HepG2 (cell line): ENCODE measurements around the gene OSBPL5. TPM values are rescaled to one million over a fixed set of nuclear protein-coding genes. Genes with fewer than 3 reads are reported as not detected.
A peak's percentile ranks its signal among the peaks of the same experiment; 100 is the strongest.

ENCODE experiments used
- ATAC-seq: fragments of 200-7000 bp; cut with Tn5 transposase; 3 replicates; pipeline ENCODE4 v1.9.1; 2020; ENCODE audit warnings: mild to moderate bottlenecking, moderate library complexity
- BruUV-seq: library from RNA; stranded (reverse); fragments of 400-500 nt; replicated peaks from 2 replicates; lab custom pipeline; 2021; lab: Mats Ljungman, UMichigan
- CTCF ChIA-PET: fragments of 300-600 bp; formaldehyde crosslinking; extraction: SDS; loops from one replicate; lab custom pipeline; 2021; ENCODE audit warnings: low total read pairs, inconsistent platforms, low intra/inter-chr PET ratio; lab: Yijun Ruan, JAX
- POLR2A ChIA-PET: fragments of 350-600 bp; sonication (Branson Sonifier 250); formaldehyde crosslinking; loops from one replicate; lab custom pipeline; 2020; ENCODE audit warnings: antibody characterized with exemption, inconsistent platforms; lab: Yijun Ruan, JAX
- DNase-seq: peaks from one replicate; pipeline ENCODE4 v3.0.0-alpha.2; 2015; ENCODE audit warnings: low spot score
- FAIRE-seq: peaks from 3 replicates; lab custom pipeline; 2011; peaks lifted over from hg19 to GRCh38; lab: Jason Lieb, UNC
- H2AFZ ChIP-seq: one replicate; pipeline ENCODE4 v1.6.1; 2011; ENCODE audit warnings: low read length, inconsistent platforms
- H3K27ac ChIP-seq: fragments of 300-600 bp; 3 replicates; pipeline ENCODE4 v1.8.0; 2011; ENCODE audit warnings: mixed run types, mild to moderate bottlenecking, mixed read lengths, low read length, inconsistent platforms; ENCODE audit not compliant: insufficient read depth; ENCODE audit errors: extremely low read length
- H3K27me3 ChIP-seq, 2 experiments: fragments of 200-600 bp in 1 of 2; 2 replicates in 1 of 2; 3 replicates in 1 of 2; pipeline versions ENCODE4 v1.6.0 to v1.8.0; 2011; ENCODE audit warnings: low read length in 2 of 2, mild to moderate bottlenecking in 2 of 2, moderate library complexity in 2 of 2, inconsistent platforms in 1 of 2; ENCODE audit not compliant: insufficient read depth in 2 of 2, control insufficient read depth in 1 of 2
- H3K36me3 ChIP-seq, 2 experiments: fragments of 200-600 bp in 1 of 2; replicated peaks in 1 of 2; 2 replicates in 1 of 2; 3 replicates in 1 of 2; pipeline versions ENCODE4 v1.5.1 to v1.8.0; 2011; ENCODE audit warnings: low read length in 2 of 2, inconsistent platforms in 1 of 2; ENCODE audit not compliant: insufficient read depth in 2 of 2, control insufficient read depth in 1 of 2
- H3K4me1 ChIP-seq: 2 replicates; pipeline ENCODE4 v1.5.1; 2012; ENCODE audit warnings: low read length, inconsistent platforms; ENCODE audit not compliant: insufficient read depth
- H3K4me2 ChIP-seq: 2 replicates; pipeline ENCODE4 v1.6.0; 2011; ENCODE audit warnings: low read depth, low read length, inconsistent platforms
- H3K4me3 ChIP-seq, 3 experiments: fragments of 200-600 bp in 1 of 3; sonication (generic), shearing (Covaris generic) in 1 of 3; replicated peaks in 1 of 3; 2 replicates each; pipeline ENCODE4 v1.5.1; 2011 to 2016; ENCODE audit warnings: low read length in 3 of 3, inconsistent platforms in 2 of 3, low read depth in 2 of 3, mild to moderate bottlenecking in 2 of 3, control low read depth in 1 of 3, mixed read lengths in 1 of 3; ENCODE audit not compliant: insufficient read depth in 1 of 3
- H3K79me2 ChIP-seq: one replicate; pipeline ENCODE4 v1.6.1; 2011; ENCODE audit warnings: low read length, inconsistent platforms; ENCODE audit not compliant: insufficient read depth
- H3K9ac ChIP-seq: 2 replicates; pipeline ENCODE4 v1.6.0; 2011; ENCODE audit warnings: mild to moderate bottlenecking, low read depth, low read length, inconsistent platforms; ENCODE audit not compliant: insufficient read depth
- H3K9me3 ChIP-seq: 2 replicates; pipeline ENCODE4 v1.5.1; 2012; ENCODE audit warnings: mild to moderate bottlenecking, low read length
- H4K20me1 ChIP-seq: 2 replicates; pipeline ENCODE4 v1.6.0; 2011; ENCODE audit warnings: inconsistent platforms, mild to moderate bottlenecking, low read length, moderate library complexity; ENCODE audit not compliant: insufficient read depth
- EZH2 ChIP-seq: conservative IDR thresholded peaks from 2 replicates; pipeline ENCODE4 v1.6.1; 2012; ENCODE audit warnings: mild to moderate bottlenecking, low read depth, low read length, moderate library complexity
- HOXA9 ChIP-seq: sonication (generic); formaldehyde crosslinking; IDR thresholded peaks from 2 replicates; pipeline ENCODE4 v1.8.1; 2022; ENCODE audit warnings: missing genetic modification reagents, mild to moderate bottlenecking, moderate library complexity, borderline replicate concordance
- PHF20 ChIP-seq: sonication (generic); formaldehyde crosslinking; IDR thresholded peaks from 2 replicates; pipeline ENCODE4 v1.5.0; 2020; ENCODE audit warnings: mild to moderate bottlenecking, missing genetic modification reagents
- TMF1 ChIP-seq: sonication (generic); formaldehyde crosslinking; IDR thresholded peaks from 2 replicates; pipeline ENCODE4 v1.8.1; 2022; ENCODE audit warnings: low read depth, missing genetic modification reagents
- ZNF276 ChIP-seq: sonication (generic); formaldehyde crosslinking; IDR thresholded peaks from 2 replicates; pipeline ENCODE4 v1.4.0; 2020; ENCODE audit warnings: mild to moderate bottlenecking, low read depth, missing genetic modification reagents
- WGBS: methylation state at CpG from one replicate; pipeline ENCODE4 v1.1.6; 2017; ENCODE audit warnings: low lambda C conversion rate; 5-methylcytosine and 5-hydroxymethylcytosine counted together
- in situ Hi-C: cut with HindIII; loops from 2 replicates; pipeline ENCODE4 v1.10.0; 2017; ENCODE audit warnings: low pct_unique_long_range_greater_than_20kb; ENCODE audit not compliant: extremely low pct_ligation_motif_present
- intact Hi-C: fragments of 100-400 bp; cut with micrococcal nuclease; formaldehyde crosslinking; loops from one replicate; pipeline ENCODE4 v1.10.0; 2022; ENCODE audit not compliant: unreplicated experiment
- polyA plus RNA-seq, 8 experiments: library from polyadenylated mRNA; depleted of rRNA in 3 of 8; stranded (reverse) in 7 of 8; unstranded in 1 of 8; fragments of >200 nt; fragmentation: Illumina TruSeq in 4 of 8; extraction: Trizol in 4 of 8; gene quantifications; 2 replicates each; pipeline versions ENCODE4 v1.2.1 to v1.2.3, GENCODE V29; 2011 to 2016; ENCODE audit warnings: low read depth in 4 of 8, missing spikeins in 1 of 8, mixed read lengths in 1 of 8; ENCODE audit not compliant: insufficient read depth in 1 of 8
- total RNA-seq, 5 experiments: library from RNA; depleted of rRNA; stranded (reverse); fragments of >200 nt; fragmentation: Illumina TruSeq; extraction: Trizol; gene quantifications; 2 replicates each; pipeline ENCODE4 v1.2.3, GENCODE V29; 2016; ENCODE audit warnings: low read depth in 1 of 5
- TF ChIP-seq, protein P1 (sequence below): IDR thresholded peaks from 2 replicates; pipeline ENCODE4 v1.6.1; 2012; ENCODE audit warnings: low read depth, low read length, improper control_type of control experiment

The OSBPL5 gene
- total and polyA plus RNA-seq, 2 of the 13 experiments (the other 11 are each of a cell fraction or from before 2014, with no cell fraction given), result not detected

GRCh38 chr11:3165916-3166267, 782 bp upstream of the OSBPL5 start:
- FAIRE-seq, result no peak
- CTCF ChIA-PET, result no interaction called here
- no peaks in the 10 kb centered on the region for H3K9me3 ChIP-seq
- TF ChIP-seq ZNF276 (CRISPR knock-in tag) (no peak), PHF20 (CRISPR knock-in tag) (no peak), HOXA9 (CRISPR knock-in tag) (no peak), TMF1 (CRISPR knock-in tag) (no peak)
- TF ChIP-seq, all 625 proteins: peak for 0
- H3K36me3 ChIP-seq, result no peaks in the 10 kb centered on the region
- POLR2A ChIA-PET, result no interaction called here
- H3K79me2 ChIP-seq, result no peaks in the 10 kb centered on the region
- intact Hi-C loops (no loop called here), in situ Hi-C loops (no loop called here)
- DNase-seq (no peak), ATAC-seq (no peak)
- no peak overlapping the region for H2AFZ ChIP-seq
- peaks cover 3% of the 10 kb centered on the region; the same call in 1 of the 2 replicates for H4K20me1 ChIP-seq
- H3K4me1 ChIP-seq, result no peaks in the 10 kb centered on the region
- no TSS peak for BruUV-seq
- H3K27ac ChIP-seq, result no peak overlapping the region
- H3K9ac ChIP-seq, result no peak overlapping the region
- peaks cover 23 to 90% of the 10 kb centered on the region in 2 experiments for H3K27me3 ChIP-seq
- no peak overlapping the region for H3K4me2 ChIP-seq
- no peak overlapping the region for H3K4me3 ChIP-seq
- 37% methylated on average over 5 of the region's 5 CpGs for WGBS

DNA sequence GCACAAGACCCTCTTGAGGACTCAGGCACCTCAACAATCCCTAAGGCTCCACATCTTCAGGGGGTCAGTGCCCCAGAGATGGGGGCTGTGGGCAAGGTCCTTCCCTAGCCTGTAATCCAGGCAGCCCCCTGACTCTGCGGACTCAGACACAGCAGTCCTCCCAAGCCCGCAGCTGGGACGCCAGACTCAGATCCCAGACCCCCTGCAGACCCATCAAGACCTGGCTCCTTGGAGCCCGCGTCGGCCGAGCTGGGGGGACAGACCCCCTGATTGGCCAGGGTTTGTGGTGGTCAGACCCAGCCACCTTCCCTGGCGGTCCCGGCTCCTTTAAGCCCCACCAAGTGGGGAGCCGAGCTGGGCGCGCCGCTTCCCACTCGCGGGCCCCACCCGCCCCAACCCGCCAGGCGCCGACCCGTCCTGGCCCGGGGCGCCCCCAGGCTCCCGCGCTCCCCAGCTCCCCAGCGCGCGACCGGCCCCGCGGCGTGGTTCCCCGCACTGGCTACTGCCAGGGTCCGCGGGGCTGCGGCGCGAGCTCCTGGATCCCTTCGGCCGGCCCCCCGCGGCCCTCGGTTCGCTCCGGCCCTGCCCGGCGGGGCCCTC, 458 bp downstream of the OSBPL5 start:
- ATAC-seq (no peak), DNase-seq (no peak), FAIRE-seq (no peak)
- no TSS peak for BruUV-seq
- Histone ChIP-seq H3K27ac (no peak overlapping the region), H3K9ac (no peak overlapping the region), H4K20me1 (peaks cover 3% of the 10 kb centered on the region; the same call in 1 of the 2 replicates), H3K36me3 (no peaks in the 10 kb centered on the region), H3K4me1 (no peaks in the 10 kb centered on the region), H3K79me2 (no peaks in the 10 kb centered on the region), H3K9me3 (no peaks in the 10 kb centered on the region), H2AFZ (no peak overlapping the region), H3K4me3 (no peak overlapping the region), H3K27me3 (peaks cover 23 to 88% of the 10 kb centered on the region in 2 experiments), H3K4me2 (no peak overlapping the region)
- ChIA-PET CTCF (no interaction called here), POLR2A (no interaction called here)
- intact Hi-C loops (no loop called here), in situ Hi-C loops (no loop called here)
- 30% methylated on average over 6 of the region's 46 CpGs for WGBS
- TF ChIP-seq EZH2, result peak; percentile 58; the same call in 1 of the 2 replicates
- TF ChIP-seq, protein P1, sequence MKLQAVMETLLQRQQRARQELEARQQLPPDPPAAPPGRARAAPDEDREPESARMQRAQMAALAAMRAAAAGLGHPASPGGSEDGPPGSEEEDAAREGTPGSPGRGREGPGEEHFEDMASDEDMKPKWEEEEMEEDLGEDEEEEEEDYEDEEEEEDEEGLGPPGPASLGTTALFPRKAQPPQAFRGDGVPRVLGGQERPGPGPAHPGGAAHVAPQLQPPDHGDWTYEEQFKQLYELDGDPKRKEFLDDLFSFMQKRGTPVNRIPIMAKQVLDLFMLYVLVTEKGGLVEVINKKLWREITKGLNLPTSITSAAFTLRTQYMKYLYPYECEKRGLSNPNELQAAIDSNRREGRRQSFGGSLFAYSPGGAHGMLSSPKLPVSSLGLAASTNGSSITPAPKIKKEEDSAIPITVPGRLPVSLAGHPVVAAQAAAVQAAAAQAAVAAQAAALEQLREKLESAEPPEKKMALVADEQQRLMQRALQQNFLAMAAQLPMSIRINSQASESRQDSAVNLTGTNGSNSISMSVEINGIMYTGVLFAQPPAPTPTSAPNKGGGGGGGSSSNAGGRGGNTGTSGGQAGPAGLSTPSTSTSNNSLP, result no peak
